Muscle layer of duodenum (tissue), 2 donors: ENCODE results near the gene IKZF1.

Experiments
- H3K27ac ChIP-seq: one replicate; pipeline ENCODE4 v1.7.0; 2013; ENCODE audit warnings: mild to moderate bottlenecking, low read length
- H3K27me3 ChIP-seq: one replicate; pipeline ENCODE4 v1.7.0; 2013; ENCODE audit warnings: low read depth, mild to moderate bottlenecking, control low read depth, low read length
- H3K36me3 ChIP-seq, 2 donors: one replicate each; pipeline ENCODE4 v1.7.0; 2013; ENCODE audit warnings: low read length in 2 of 2, control low read depth in 1 of 2, mild to moderate bottlenecking in 1 of 2; ENCODE audit not compliant: insufficient read depth in 2 of 2, control insufficient read depth in 1 of 2
- H3K4me1 ChIP-seq, 2 donors: one replicate each; pipeline ENCODE4 v1.7.0; 2013; ENCODE audit warnings: low read length in 2 of 2, mild to moderate bottlenecking in 2 of 2, control low read depth in 1 of 2, moderate library complexity in 1 of 2; ENCODE audit not compliant: insufficient read depth in 2 of 2, control insufficient read depth in 1 of 2
- H3K4me3 ChIP-seq, 2 donors: one replicate each; pipeline ENCODE4 v1.7.0; 2013; ENCODE audit warnings: low read length in 2 of 2, low read depth in 1 of 2, mild to moderate bottlenecking in 1 of 2
- H3K9me3 ChIP-seq, 2 donors: one replicate each; pipeline ENCODE4 v1.7.0; 2013; ENCODE audit warnings: low read length in 2 of 2, control low read depth in 1 of 2, mild to moderate bottlenecking in 1 of 2; ENCODE audit not compliant: control insufficient read depth in 1 of 2
- donor health status: healthy.

The IKZF1 gene

GRCh38 chr7:50409856-50410745, 105.6 kb downstream of the IKZF1 start:
- Histone ChIP-seq H3K27me3 (no peaks in the 10 kb centered on the region), H3K36me3 (no peaks in the 10 kb centered on the region), H3K9me3 (no peaks in the 10 kb centered on the region), H3K4me3 (no peak overlapping the region), H3K4me1 (no peaks in the 10 kb centered on the region), H3K27ac (no peak overlapping the region)

- Histone ChIP-seq H3K36me3 (no peaks in the 10 kb centered on the region), H3K27ac (no peak overlapping the region), H3K4me3 (no peak overlapping the region), H3K9me3 (no peaks in the 10 kb centered on the region), H3K4me1 (no peaks in the 10 kb centered on the region), H3K27me3 (no peaks in the 10 kb centered on the region)
Observed at GRCh38 chr7:50411332-50411731, 106.8 kb downstream of the IKZF1 start.

DNA sequence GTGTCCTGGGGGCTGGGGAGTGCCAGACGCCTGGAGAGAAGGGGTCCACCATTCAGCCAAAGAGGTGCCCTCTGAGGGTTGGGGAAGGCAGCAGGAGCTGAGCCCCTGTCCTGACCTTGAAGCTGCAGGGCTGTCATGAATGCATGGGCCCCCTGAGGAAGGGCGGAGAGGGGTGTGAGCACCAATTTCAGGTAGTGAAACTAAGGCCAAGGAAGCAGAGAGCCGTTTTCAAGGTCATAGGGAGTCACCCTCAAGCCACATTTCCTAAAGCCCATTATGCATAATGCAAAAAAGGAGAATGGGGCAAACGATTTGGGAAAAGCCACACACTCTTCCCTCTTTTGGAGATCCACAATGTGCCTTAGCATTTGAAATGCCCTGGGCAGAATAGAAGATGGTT, 108.5 kb downstream of the IKZF1 start:
- no peak overlapping the region for H3K27ac ChIP-seq

DNA sequence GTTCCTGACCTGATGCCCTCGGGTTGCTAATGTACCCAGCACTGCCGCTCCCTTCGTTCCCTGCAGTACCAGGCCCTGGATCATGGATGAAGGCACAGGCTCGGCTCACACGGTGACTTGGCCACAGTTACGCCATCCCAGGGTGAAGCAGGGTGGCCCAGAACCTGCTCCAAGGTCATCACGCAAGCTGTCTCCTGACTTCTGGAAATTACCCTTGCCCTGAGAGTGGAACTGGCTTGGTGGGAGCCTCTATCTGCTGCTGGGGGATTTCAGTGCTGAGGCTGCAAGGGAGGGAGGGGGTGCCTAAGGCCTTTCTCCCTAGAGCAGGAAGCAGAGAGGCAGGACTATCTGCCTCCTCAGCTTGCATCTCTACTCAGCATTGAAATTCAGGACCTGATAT, 109.0 kb downstream of the IKZF1 start:
- Histone ChIP-seq H3K36me3 (no peaks in the 10 kb centered on the region), H3K27me3 (no peaks in the 10 kb centered on the region), H3K9me3 (no peaks in the 10 kb centered on the region), H3K4me3 (no peak overlapping the region), H3K4me1 (no peaks in the 10 kb centered on the region), H3K27ac (no peak overlapping the region)

More for the DNA sequence above, 108.5 kb downstream of the IKZF1 start:
- Histone ChIP-seq H3K27me3 (no peaks in the 10 kb centered on the region), H3K4me1 (no peaks in the 10 kb centered on the region), H3K9me3 (no peaks in the 10 kb centered on the region), H3K36me3 (no peaks in the 10 kb centered on the region), H3K4me3 (no peak overlapping the region)

- H3K4me1 ChIP-seq = no peaks in the 10 kb centered on the region
- no peaks in the 10 kb centered on the region for H3K36me3 ChIP-seq
- H3K4me3 ChIP-seq = no peak overlapping the region
- no peaks in the 10 kb centered on the region for H3K27me3 ChIP-seq
- no peaks in the 10 kb centered on the region for H3K9me3 ChIP-seq
- no peak overlapping the region for H3K27ac ChIP-seq
Observed at GRCh38 chr7:50415844-50416364, 111.4 kb downstream of the IKZF1 start.

- no peaks in the 10 kb centered on the region for H3K9me3 ChIP-seq
- no peaks in the 10 kb centered on the region for H3K36me3 ChIP-seq
- H3K27ac ChIP-seq = no peak overlapping the region
- no peak overlapping the region for H3K4me3 ChIP-seq
- H3K27me3 ChIP-seq = no peaks in the 10 kb centered on the region
- H3K4me1 ChIP-seq = no peaks in the 10 kb centered on the region
Observed at GRCh38 chr7:50416527-50417182, 112.1 kb downstream of the IKZF1 start.

DNA sequence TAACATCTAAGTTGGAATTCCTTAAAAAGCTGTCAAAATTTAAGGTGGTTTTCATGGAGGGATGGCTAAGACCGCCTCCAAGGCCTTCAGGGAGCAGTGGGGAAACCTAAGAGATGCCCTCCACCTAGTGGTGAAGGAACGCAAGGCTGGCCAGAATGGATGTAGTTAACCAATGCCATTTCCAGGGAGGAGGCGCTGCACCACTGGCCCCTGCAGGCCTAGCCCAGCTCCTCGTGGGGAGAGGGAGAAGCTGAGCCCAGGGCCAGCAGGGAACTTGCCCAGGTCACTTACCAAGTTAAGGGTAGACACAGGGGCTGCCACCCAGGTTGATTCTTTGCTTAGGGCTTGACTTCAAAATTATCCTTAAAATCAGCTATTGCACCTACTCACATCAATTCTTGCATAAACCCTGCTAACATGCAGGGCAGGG, 113.6 kb downstream of the IKZF1 start:
- H3K4me3 ChIP-seq = no peak overlapping the region
- no peaks in the 10 kb centered on the region for H3K9me3 ChIP-seq
- no peak overlapping the region for H3K27ac ChIP-seq
- H3K36me3 ChIP-seq = no peaks in the 10 kb centered on the region
- no peaks in the 10 kb centered on the region for H3K4me1 ChIP-seq
- no peaks in the 10 kb centered on the region for H3K27me3 ChIP-seq

DNA sequence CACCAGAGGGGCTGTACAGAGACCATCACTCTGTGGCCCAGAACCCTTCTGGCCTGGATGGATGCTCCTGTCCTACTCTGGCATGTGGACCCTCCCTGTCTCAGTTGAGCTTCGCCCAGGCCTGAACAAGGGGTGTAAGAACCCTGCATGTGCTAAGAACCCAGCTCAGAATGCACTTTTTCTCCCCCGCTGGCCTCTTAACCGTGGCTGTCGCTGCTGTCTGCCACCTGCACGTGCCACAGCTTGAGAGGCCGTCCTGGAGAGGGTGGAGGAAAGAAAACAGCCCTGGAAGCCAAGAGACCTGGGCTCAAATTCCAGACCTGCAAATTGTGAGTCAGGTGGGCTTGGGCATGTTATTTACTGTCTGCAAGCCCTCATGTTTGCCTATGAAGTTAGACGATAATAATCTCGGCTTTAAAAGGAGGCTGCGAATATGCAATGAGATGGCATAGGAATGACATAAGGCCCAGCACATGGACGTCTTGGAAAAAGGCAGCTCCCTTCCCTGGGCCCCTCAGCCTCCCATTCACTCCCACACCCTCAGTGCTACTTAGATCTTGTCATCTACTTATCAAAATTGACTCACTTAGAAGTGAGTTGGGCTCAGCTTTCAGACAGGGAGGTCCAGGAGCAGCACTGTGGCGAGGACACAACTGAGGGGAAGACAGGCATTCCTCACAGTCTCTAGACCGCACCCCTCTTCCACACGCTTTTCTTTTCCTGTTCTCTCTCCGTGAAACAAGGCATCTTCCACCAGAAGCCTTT, 114.2 kb downstream of the IKZF1 start:
- Histone ChIP-seq H3K4me1 (no peaks in the 10 kb centered on the region), H3K27ac (no peak overlapping the region), H3K27me3 (no peaks in the 10 kb centered on the region), H3K9me3 (no peaks in the 10 kb centered on the region), H3K36me3 (no peaks in the 10 kb centered on the region), H3K4me3 (no peak overlapping the region)

DNA sequence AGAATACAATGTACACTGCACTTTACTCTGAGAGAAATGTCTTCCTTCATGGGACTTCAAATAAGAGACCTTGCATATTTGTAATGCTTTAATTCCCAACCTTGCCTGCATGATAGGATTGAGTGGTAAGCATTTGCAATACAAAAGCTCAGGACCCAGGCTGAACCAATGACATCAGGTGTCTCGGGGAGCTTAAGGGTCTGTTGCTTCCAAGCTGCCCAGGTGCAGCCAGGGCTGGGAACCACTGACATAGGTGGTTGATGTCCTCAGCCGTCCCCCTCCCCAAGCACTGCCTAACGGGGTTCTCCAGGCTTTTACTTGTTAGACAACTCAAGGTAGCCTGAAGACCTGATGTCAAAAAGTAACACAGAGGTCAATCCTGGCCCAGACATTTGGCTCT, 116.5 kb downstream of the IKZF1 start:
- no peaks in the 10 kb centered on the region for H3K27me3 ChIP-seq
- no peak overlapping the region for H3K4me3 ChIP-seq
- H3K27ac ChIP-seq = no peak overlapping the region
- no peaks in the 10 kb centered on the region for H3K36me3 ChIP-seq
- no peaks in the 10 kb centered on the region for H3K9me3 ChIP-seq
- H3K4me1 ChIP-seq = no peaks in the 10 kb centered on the region

- no peaks in the 10 kb centered on the region for H3K27me3 ChIP-seq
- H3K9me3 ChIP-seq = no peaks in the 10 kb centered on the region
- H3K27ac ChIP-seq = no peak overlapping the region
Observed at GRCh38 chr7:50422858-50423257, 118.3 kb downstream of the IKZF1 start.

DNA sequence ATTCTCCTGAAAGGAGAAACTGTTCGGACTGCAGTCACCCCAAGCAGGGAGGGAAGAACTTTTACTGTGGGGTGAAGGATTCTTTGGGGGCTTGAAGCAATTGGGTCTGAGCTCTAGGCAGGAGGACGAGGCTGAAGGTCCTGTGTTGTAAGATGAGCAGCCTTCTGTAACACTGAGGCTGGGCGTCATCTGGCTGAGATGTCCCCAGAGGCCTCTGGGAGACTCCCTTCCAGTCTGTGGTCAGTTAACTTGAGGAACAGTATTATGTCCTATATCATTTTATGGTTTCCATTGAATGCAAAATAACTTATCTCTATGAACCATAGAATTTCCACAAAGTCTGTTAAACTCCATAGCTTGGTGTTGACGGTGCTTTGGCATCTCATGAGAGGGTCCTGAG, 119.3 kb downstream of the IKZF1 start:
- Histone ChIP-seq H3K27me3 (no peaks in the 10 kb centered on the region), H3K27ac (no peak overlapping the region), H3K9me3 (no peaks in the 10 kb centered on the region), H3K36me3 (no peaks in the 10 kb centered on the region), H3K4me3 (no peak overlapping the region), H3K4me1 (no peaks in the 10 kb centered on the region)

More at GRCh38 chr7:50422858-50423257, 118.3 kb downstream of the IKZF1 start:
- Histone ChIP-seq H3K4me3 (no peak overlapping the region), H3K36me3 (no peaks in the 10 kb centered on the region), H3K4me1 (no peaks in the 10 kb centered on the region)
